ENCODE data around the gene SDSL.

Gene SDSL

DNA sequence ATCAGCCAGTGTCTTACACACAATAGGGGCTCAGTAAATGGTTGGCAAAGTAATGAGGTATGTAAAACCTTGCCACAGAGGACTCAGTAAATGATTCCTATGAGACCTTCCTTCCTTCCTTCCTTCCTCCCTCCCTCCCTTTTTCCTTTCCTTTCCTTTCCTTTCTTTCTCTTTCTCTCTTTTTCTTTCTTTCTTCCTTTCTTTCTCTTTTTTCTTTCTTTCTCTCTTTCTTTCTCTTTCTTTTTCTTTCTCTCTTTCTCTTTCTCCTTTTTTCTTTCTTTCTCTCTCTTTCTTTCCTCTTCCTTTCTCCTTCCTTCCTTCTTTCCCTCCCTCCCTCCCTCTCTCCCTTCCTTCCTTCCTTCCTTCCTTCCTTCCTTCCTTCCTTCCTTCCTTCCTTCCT lies 26.0 kb upstream of the SDSL start:
- FAIRE-seq = no peak
- DNase-seq (ENCODE audit: insufficient read length, low spot score) = no peak

DNA sequence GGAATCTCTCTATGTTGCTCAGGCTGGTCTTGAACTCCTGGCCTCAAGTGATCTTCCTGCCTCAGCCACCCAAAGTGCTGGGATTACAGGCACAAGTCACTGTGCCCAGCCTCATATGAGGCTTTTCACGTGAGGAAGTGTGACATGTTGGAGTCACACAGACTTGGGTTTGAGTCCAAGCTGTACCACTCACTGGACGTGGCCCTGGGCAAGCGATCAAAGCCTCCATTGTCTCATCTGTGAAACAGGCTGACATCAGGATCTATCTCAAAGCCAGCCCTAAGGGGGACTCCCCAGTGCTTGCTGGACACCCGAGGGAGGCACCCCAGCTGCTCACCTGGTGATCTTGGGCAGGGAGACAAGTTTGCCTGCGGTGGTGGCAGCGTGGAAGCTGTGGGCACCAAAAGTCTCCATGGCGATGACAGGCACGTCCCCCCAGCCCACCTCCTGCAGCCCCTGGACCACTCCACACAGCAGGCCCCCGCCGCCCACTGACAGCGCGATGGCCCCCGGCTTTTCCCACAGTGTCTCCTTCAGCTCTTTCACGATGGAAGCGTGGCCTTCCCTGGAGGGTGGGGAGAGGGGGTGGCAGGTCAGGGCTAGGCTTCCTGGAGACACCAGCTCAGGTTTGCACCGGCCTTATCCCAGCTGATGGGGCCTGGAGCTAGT lies 25.2 kb upstream of the SDSL start:
- DNase-seq (ENCODE audit: insufficient read length, low spot score) = no peak
- FAIRE-seq = no peak

DNA sequence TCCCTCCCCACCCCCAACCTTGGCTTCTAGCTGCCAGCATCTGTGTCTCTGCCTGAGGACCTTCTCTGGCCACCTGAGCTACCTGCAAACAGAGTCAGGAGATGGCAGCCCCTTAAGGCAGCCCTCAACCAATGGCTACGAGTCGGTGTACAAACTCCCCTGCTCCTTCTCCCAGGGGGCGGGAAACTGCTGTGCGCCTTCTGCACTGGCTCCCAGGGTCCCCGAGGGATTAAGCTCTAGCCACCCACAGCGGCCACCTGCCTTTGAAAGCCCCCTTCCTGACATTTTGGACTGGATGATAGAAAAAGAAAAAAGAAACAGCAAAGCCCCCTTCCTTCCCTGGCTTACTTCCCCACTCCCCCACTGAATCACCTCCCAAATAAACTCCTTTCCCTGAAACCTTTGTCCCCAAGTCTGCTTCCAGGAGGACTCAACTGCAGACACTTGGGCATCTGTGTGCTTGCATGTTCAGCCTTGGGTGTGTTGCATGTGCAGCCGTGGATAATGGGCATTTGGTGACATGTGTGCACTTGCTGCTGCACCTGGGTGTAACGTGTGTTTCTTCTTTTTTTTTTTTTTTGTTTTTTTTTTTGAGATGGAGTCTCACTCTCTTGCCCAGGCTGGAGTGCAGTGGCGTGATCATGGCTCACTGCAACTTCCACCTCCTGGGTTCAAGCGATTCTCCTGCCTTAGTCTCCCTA lies 24.5 kb upstream of the SDSL start:
- DNase-seq (ENCODE audit: insufficient read length, low spot score) (no peak), FAIRE-seq (no peak)

DNA sequence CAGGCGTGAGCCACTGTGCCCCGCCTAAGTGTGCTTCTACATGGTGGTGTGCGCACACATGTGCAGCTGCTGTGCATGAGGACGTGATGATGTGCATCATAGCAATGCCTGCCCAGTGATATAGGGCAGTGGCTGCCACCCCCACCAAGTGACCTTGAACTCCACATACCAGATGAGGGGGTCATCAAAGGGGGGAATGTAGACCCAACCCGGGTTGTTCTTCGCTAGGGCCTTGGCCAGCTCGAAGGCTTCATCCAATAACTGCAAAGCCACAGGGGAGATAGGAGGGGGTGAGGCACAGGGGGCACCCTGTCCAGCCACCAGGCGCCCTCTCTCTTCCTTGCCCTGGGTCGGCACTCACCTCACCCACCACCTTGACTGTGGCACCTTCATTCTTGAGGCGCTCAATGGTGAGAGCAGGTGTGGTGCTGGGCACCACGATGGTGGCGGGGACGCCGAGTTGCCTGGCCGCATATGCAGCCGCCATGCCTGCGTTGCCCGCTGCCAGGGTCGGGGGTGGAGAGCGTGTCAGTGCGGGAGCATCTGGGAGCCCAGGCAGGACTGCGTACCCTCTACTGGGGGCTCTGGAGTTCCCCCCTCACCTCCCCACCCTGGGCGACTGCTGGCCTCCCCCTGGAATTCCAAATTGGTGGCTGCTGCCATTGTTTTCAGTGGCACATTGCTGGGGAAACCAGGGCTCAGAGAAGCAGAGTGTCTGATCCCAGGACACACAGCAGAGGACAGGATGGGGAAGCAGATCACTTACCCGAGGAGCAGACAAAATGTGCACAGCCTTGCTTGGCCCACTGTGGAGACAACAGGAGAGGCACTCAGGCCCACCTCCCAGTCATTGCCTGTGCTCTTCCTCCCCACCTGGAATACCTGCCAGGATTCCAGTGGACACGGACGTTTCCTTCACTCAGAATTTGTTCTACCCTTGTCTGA lies 23.6 kb upstream of the SDSL start:
- FAIRE-seq (no peak), DNase-seq (ENCODE audit: insufficient read length, low spot score) (no peak)

DNA sequence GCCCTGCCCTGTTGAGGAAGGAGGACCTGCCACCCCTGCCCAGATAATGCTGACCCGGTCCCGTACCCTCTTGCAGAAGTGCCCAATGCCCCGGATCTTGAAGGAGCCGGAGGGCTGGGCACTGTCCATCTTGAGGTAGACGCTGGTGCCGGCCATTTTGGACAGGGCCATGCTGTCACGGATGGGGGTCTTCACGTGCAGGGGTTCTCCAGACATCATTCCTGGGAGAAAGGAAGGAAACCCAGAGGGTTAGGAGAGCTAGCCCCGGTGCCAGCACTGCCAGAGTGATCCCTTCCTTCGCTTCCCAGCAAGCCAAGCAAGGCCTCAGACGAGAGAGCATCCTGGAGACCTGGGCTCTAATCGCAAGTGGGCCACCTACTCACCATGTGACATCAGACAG lies 22.7 kb upstream of the SDSL start:
- DNase-seq (ENCODE audit: insufficient read length, low spot score) (no peak), FAIRE-seq (no peak)

DNA sequence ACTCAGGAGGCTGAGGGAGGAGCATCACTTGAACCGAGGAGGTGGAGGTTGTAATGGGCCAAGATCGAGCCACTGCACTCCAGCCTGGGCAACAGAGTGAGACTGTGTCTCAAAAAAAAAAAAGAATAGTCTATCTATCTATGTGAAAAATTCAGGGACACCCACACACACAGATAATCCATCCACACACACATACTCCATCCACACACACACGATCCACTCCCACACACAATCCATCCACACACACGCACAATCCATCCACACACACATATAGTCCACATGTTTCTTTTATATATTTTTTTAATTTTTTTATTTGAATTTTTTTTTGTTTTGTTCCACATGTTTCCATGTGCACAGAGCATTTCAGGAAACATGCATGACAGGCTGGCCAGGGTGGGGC lies 21.8 kb upstream of the SDSL start:
- DNase-seq (ENCODE audit: insufficient read length, low spot score) (no peak), FAIRE-seq (no peak)

DNA sequence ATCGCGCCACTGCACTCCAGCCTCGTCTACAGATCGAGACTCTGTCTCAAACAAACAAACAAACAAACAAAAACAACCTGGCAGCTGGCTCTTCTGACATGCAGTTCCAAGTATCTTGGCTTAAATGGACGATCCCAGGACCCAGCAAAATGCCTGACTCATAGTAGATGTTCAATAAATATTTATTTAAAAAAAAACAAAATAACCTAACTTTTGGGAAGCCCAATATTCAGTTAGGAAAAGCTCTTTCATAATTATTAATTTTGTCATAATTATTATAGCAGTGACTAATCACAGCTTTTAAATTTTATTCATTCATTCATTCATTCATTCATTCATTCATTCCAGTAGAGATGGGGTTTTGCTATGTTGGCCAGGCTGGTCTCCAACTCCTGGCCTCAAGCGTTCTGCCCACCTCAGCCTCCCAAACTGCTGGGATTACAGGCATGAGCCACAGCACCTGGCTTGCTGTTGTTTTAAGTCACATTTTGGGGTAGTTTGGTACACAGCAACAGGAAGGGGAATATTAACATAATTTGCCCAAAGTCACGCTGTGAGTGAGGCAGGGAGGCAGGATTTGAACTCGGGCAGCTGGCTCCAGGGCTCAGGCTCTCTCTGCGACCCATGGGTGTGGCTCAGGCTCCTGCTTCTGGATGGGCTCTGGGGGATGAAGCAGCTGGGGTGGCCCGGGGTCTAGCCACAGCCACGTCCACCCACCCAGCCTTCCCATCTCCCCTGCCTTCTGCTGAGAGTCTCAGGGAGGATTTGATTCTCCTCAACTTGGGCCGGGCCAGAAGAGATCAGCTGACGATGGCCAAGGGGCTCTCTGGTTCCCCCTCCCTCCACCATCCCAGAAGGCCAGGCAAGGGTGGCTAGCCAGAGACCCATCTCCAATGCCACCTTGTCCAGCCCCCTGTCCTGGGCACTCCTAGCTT lies 20.8 kb upstream of the SDSL start:
- DNase-seq (ENCODE audit: insufficient read length, low spot score) = no peak
- no peak for FAIRE-seq

DNA sequence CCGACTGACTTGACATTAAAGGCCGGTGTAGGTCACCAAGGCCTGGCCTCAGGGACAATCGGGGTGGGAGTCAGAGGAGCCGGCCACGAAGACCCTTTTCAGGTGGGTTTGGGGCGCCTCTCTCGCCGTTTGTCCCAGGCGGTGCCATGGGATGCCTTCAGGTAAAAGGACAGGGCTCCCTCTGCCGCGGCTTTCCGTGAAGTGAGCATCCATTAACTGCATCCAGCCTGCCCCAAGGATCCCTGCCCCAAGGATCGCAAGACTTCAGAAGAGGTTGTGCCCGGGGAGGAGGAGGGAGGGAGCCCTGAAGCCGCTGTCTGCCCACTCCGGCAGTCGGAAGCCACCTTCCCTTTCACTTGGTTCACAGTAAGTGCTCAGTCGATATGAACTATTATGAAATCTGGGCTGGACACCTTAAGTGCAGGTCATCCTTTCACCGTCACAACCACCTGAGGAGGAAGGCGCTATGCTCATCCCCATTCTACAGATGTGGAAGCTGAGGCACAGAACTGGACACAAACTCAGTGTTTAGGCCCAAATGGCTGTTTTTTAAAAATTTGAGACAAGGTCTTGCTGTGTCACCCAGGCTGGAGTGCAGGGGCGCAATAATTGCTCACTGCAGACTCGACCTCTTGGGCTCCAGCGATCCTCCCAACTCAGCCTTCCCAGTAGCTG lies 19.5 kb upstream of the SDSL start:
- no peak for FAIRE-seq
- no peak for DNase-seq (ENCODE audit: insufficient read length, low spot score)

DNA sequence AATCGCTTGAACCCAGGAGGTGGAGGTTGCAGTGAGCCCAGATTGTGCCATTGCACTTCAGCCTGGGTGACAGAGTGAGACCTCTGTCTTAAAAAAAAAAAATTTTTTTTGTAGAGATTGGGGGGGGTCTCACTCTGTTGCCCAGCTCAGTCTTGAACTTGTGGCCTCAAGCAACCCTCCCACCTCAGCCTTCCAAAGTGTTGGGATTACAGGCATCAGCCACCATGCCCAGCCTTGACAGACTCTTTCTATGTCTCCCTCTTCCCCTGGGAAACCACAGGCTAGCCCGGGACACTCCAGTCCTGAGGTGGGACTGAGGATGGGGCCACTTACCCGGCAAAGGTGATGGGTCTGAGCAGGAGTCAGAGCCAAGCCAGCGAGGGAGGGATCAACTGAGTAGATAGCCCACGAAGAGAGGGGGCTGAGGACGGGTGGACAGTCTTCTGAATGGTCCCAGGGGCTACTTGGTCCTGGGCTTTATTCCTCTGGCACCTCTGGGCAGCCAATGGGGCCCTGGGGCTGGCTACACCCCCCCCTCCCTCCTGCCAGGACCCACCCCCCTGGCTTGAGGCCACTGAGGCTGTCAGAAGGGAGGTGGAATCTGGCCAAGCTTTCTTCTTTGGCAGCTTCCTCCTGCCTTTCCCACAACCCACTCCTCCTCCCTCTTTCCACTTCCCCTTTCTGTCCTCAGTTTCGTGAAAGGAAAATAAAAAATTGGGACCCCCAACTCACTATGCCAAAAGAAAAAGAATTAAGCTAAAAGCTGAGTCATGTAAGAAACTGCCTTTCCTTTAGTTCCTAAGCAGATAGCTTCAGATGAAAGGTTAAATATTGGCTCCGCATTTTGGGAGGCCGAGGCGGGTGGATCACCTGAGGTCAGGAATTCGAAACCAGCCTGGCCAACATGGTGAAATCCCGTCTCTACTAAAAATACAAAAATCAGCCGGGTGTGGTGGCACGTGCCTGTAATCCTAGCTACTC lies 18.5 kb upstream of the SDSL start, which contains the start of gene SDS:
Gene SDS, minus strand, starts transcription at position 453 of the 981 bp plus-strand sequence. CDS start 4,179 bp downstream, outside the sequence.
- DNase-seq (ENCODE audit: insufficient read length, low spot score) = no peak
- no peak for FAIRE-seq

DNA sequence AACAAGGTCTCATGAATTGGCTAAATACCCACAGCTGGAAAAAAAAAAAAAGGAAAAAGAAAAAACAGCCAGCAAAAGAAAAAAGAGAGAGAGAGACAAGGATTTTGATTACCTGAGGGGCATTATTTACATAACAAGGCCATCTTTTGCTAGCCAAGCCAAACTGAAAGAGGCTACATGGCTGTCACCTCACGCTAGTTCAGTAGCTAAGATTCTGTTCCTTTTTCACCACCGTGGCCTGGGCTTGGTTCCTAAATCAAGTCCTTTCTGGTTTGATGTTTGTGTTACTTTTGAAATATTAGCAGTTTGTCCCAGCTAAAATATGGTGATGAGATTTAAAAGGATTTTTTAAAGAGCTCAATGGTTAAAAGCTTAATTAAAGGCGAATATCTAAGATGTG lies 16.5 kb upstream of the SDSL start:
- DNase-seq (ENCODE audit: insufficient read length, low spot score) = no peak
- FAIRE-seq = no peak

DNA sequence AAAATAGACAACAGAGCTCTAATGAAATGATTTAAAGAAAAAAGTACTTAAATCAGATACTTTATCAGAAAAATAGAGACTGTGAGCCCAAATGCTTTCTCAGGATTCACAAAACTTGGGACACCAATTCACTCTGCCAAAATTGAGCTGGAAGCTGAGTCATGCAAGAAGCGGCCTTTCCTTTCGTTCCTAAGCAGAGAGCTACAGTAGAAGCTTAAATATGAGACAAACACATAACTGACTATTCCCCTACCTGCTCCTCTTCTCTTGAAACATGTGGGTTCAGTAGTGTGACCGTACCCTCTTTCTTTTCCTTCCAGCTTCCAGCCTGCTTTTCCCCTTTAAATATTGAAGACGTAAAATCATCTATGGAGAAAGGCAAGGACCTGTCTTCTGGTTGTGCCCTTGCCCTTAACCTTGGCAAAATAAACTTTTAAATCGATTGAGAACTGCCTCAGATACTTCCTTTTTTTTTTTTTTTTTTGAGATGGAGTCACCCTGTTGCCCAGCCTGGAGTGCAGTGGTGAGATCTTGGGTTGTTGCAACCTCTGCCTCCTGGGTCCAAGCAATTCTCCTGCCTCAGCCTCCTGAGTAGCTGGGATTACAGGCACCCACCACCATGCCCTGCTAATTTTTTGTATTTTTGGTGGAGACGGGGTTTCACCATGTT lies 14.1 kb upstream of the SDSL start:
- DNase-seq (ENCODE audit: insufficient read length, low spot score) (no peak), FAIRE-seq (no peak)

DNA sequence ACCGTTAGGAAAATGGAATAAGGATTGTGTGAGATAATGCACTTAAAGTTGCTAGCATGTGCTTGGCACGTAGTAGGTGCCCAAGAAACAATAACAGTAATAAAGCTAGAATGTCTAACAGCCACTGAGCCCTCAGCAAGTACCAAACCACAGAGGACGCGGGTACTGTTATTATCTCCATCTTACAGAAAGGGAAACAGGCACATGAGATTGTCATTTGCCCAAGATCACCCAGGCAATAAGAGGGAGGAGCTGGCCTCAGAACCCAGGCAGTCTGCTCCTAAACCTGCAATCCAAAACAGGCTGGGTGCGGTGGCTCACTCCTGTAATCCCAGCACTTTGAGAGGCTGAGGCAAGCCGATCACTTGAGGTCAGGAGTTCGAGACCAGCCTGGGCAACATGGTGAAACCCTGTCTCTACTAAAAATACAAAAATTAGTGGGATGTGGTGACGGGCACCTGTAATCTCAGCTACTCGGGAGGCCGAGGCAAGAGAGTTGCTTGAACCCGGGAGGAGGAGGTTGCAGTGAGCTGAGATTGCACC lies 13.4 kb upstream of the SDSL start:
- DNase-seq (ENCODE audit: insufficient read length, low spot score) = no peak

DNA sequence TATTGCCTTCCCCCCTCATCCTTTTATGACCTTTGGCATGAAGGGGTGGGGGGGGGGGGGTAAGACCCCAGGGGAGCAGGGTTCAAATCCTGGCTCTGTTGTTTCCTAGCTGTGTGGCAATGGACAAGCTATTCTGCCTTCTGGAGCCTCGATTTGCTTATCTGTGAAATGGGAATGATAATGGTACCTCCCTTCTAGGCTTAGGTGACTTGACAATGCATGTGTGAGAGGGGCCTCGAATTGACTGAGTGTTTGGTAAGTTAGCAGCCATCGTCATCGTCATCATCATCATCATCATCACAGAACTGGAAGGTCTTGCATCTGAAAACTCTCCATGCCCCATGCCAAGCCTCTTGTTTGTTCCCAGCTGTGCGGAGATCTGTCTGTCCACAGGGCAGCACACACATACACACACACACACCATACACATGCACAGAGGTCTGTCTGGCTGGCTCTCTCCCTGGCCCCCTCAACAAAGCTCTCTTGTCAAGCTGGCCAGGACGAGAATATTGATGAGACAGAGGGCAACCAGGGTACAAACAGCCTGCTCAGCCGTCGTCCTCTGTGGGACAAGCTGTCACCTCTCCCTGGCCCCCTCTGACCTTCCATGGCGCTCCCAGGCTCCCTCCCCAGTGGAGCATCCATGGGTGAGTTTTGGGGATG lies 12.6 kb upstream of the SDSL start:
- FAIRE-seq (no peak), DNase-seq (ENCODE audit: insufficient read length, low spot score) (no peak)

More for the DNA sequence above, 13.4 kb upstream of the SDSL start:
- FAIRE-seq = no peak

DNA sequence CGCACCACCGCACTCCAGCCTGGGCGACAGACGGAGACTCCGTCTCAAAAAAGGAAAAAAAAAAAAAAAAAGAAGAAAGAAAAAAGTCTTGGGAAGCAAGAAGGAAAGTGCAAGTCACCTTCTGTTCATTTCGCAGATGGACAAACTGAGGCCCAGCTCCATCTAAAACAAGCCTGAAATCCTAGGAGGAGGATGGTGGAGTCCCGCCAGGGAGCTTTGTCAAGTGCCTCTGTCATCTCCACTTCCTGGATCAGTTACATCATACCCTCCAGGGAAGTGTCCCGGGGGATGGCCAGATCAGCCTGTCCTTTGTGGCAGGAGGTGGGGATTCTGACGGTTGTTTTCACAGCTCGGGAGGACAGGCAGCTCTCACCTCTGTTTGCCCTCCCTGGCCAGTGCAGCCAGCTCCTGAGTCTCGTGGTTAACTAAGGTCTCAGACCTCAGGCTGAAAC lies 8.7 kb upstream of the SDSL start:
- no peak for FAIRE-seq
- no peak for DNase-seq (ENCODE audit: insufficient read length, low spot score)

DNA sequence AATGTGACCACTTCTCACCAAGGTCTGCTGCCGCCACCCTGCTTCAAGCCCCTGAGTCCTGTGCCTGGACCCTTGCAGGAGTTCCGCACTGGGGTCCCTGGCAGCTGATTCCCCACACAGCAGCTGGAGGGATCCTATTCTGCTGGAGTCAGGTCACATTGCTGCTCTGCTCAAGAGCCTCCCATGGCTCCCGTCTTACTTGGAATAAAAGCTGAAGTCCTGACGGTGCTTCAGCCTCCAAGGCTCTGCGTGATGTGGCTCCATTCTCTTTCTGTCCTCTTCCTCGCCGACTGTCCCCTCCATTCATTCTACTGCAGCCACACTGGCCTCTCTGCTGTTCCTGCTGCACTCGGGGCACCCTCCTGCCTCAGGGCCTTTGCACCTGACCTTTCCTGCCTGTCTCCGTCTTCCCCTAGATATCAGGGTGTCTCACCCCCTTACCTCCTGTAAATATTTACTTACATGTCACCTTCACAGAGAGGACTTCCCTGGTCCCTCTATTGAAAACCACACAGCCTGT lies 7.6 kb upstream of the SDSL start:
- no peak for FAIRE-seq
- DNase-seq (ENCODE audit: insufficient read length, low spot score) = no peak

DNA sequence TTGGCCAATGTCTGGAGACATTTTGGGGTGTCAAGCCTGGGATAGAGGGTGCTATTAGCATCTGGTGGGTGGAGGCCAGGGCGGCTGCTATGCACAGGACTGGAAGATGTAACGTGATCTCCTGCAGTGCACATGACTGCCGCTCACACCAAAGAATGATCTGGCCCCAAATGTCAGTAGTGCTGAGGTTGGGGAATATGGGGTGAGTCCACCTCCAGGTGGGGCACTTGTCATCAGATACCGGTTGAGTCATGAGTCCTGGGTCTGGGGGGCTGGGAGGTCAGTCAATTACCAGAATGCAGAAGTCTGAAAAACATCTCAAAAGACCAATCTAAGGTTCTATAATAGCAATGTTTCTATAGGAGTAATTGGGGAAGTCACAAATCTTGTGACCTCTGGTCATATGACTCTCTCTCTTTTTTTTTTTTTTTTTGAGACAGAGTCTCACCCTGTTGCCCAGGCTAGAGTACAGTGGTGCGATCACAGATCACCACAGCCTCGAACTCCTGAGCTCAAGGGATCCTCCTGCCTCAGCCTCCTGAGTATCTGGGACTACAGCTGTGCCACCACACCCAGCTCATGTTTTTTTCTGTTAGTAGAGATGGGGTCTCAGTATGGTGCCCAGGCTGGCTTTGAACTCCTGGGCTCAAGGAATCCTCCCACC lies 6.0 kb upstream of the SDSL start:
- no peak for DNase-seq (ENCODE audit: insufficient read length, low spot score)

More for the DNA sequence above, 6.0 kb upstream of the SDSL start:
- no peak for FAIRE-seq
